WTC11 (cell line): Measurements from ENCODE around the gene ADCYAP1R1. TPM values are rescaled to one million over a fixed set of nuclear protein-coding genes. Genes with fewer than 3 reads are reported as not detected.

Source experiments
- ATAC-seq: fragments of 200-7000 bp; cut with Tn5 transposase; 2 replicates; pipeline ENCODE4 v1.10.0; 2021; ENCODE audit warnings: mild to moderate bottlenecking, moderate library complexity
- CTCF ChIA-PET: fragments of 300-600 bp; sonication (Branson Sonifier 250); formaldehyde crosslinking; loops from one replicate; lab custom pipeline; 2021; ENCODE audit warnings: antibody characterized with exemption; lab: Charles Lee
- POLR2A ChIA-PET: fragments of 350-600 bp; sonication (Branson Sonifier 250); formaldehyde crosslinking; loops from one replicate; lab custom pipeline; 2021; ENCODE audit warnings: antibody characterized with exemption; lab: Charles Lee
- DNase-seq: peaks from one replicate; pipeline ENCODE4 v3.0.0; 2021; ENCODE audit warnings: low spot score
- H3K27ac Mint-ChIP-seq: 2 replicates; pipeline ENCODE4 v1.8.0; 2021; ENCODE audit warnings: mixed read lengths
- H3K27me3 Mint-ChIP-seq: 2 replicates; pipeline ENCODE4 v1.8.0; 2021; ENCODE audit warnings: low read depth, mild to moderate bottlenecking, moderate library complexity, mixed read lengths
- H3K36me3 Mint-ChIP-seq: 2 replicates; pipeline ENCODE4 v1.8.0; 2021; ENCODE audit warnings: mixed read lengths
- H3K4me1 Mint-ChIP-seq: 2 replicates; pipeline ENCODE4 v1.8.0; 2022; ENCODE audit warnings: mixed read lengths
- H3K4me3 Mint-ChIP-seq: 2 replicates; pipeline ENCODE4 v1.8.0; 2021; ENCODE audit warnings: mild to moderate bottlenecking, moderate library complexity, mixed read lengths
- H3K9me3 Mint-ChIP-seq: 2 replicates; pipeline ENCODE4 v1.8.0; 2021; ENCODE audit warnings: mixed read lengths
- ATF2 ChIP-seq: sonication (generic); formaldehyde crosslinking; IDR thresholded peaks from 2 replicates; pipeline ENCODE4 v1.8.1; 2022; ENCODE audit warnings: low read depth, missing genetic modification reagents, borderline replicate concordance
- ATF6 ChIP-seq: sonication (generic); formaldehyde crosslinking; IDR thresholded peaks from 2 replicates; pipeline ENCODE4 v1.8.1; 2023; ENCODE audit warnings: mild to moderate bottlenecking, missing genetic modification reagents
- CTCF ChIP-seq: fragments of 200-600 bp; IDR thresholded peaks from 2 replicates; pipeline ENCODE4 v1.8.0; 2022; ENCODE audit warnings: antibody characterized with exemption
- E2F4 ChIP-seq: sonication (generic); formaldehyde crosslinking; IDR thresholded peaks from 2 replicates; pipeline ENCODE4 v1.8.1; 2022; ENCODE audit warnings: low read depth, mild to moderate bottlenecking, moderate library complexity, missing genetic modification reagents, borderline replicate concordance
- ELF4 ChIP-seq: sonication (generic); formaldehyde crosslinking; IDR thresholded peaks from 2 replicates; pipeline ENCODE4 v1.8.1; 2022; ENCODE audit warnings: low read depth, mild to moderate bottlenecking, moderate library complexity, missing genetic modification reagents
- ESRRA ChIP-seq: sonication (generic); formaldehyde crosslinking; IDR thresholded peaks from 2 replicates; pipeline ENCODE4 v1.8.1; 2022; ENCODE audit warnings: mild to moderate bottlenecking, missing genetic modification reagents, borderline replicate concordance
- FOXK1 ChIP-seq: sonication (generic); formaldehyde crosslinking; IDR thresholded peaks from 2 replicates; pipeline ENCODE4 v1.8.0; 2022; ENCODE audit warnings: mild to moderate bottlenecking, moderate library complexity, missing genetic modification reagents
- GABPB1 ChIP-seq: sonication (generic); formaldehyde crosslinking; IDR thresholded peaks from 2 replicates; pipeline ENCODE4 v1.8.1; 2023; ENCODE audit warnings: mild to moderate bottlenecking, missing genetic modification reagents
- GTF2I ChIP-seq: fragments of 250-450 bp; sonication (Bioruptor Pico); conservative IDR thresholded peaks from 2 replicates; pipeline ENCODE4 v1.4.0; 2021; ENCODE audit warnings: mild to moderate bottlenecking
- HMGXB4 ChIP-seq: sonication (generic); formaldehyde crosslinking; IDR thresholded peaks from 2 replicates; pipeline ENCODE4 v1.8.1; 2023; ENCODE audit warnings: mild to moderate bottlenecking, moderate library complexity, missing genetic modification reagents
- IRF2 ChIP-seq: sonication (generic); formaldehyde crosslinking; IDR thresholded peaks from 2 replicates; pipeline ENCODE4 v1.8.0; 2022; ENCODE audit warnings: low read depth, missing genetic modification reagents, borderline replicate concordance
- KAT7 ChIP-seq: sonication (generic); formaldehyde crosslinking; IDR thresholded peaks from 2 replicates; pipeline ENCODE4 v1.8.1; 2023; ENCODE audit warnings: missing genetic modification reagents, mild to moderate bottlenecking, borderline replicate concordance
- MXD4 ChIP-seq: fragments of 250-450 bp; sonication (Bioruptor Pico); IDR thresholded peaks from 2 replicates; pipeline ENCODE4 v1.8.0; 2021; ENCODE audit warnings: mild to moderate bottlenecking, moderate library complexity, borderline replicate concordance
- MYBL2 ChIP-seq: sonication (generic); formaldehyde crosslinking; IDR thresholded peaks from 2 replicates; pipeline ENCODE4 v1.8.1; 2023; ENCODE audit warnings: mild to moderate bottlenecking, moderate library complexity, missing genetic modification reagents
- TEAD4 ChIP-seq: sonication (generic); formaldehyde crosslinking; IDR thresholded peaks from 2 replicates; pipeline ENCODE4 v1.8.0; 2022; ENCODE audit warnings: mild to moderate bottlenecking, missing genetic modification reagents
- TP53 ChIP-seq: sonication (generic); formaldehyde crosslinking; IDR thresholded peaks from 2 replicates; pipeline ENCODE4 v1.8.1; 2023; ENCODE audit warnings: mild to moderate bottlenecking, missing genetic modification reagents
- USF2 ChIP-seq: sonication (generic); formaldehyde crosslinking; IDR thresholded peaks from 2 replicates; pipeline ENCODE4 v1.8.1; 2023; ENCODE audit warnings: mild to moderate bottlenecking, missing genetic modification reagents, moderate library complexity
- ZNF138 ChIP-seq: sonication (generic); formaldehyde crosslinking; conservative IDR thresholded peaks from 2 replicates; pipeline ENCODE4 v1.8.1; 2022; ENCODE audit warnings: mild to moderate bottlenecking, moderate library complexity, missing genetic modification reagents
- ZNF219 ChIP-seq: sonication (generic); formaldehyde crosslinking; IDR thresholded peaks from 2 replicates; pipeline ENCODE4 v1.8.0; 2023; ENCODE audit warnings: missing genetic modification reagents, mild to moderate bottlenecking, borderline replicate concordance
- ZNF232 ChIP-seq: sonication (generic); formaldehyde crosslinking; IDR thresholded peaks from 2 replicates; pipeline ENCODE4 v1.8.0; 2022; ENCODE audit warnings: mild to moderate bottlenecking, missing genetic modification reagents
- ZNF416 ChIP-seq: fragments of 250-450 bp; sonication (Bioruptor Pico); IDR thresholded peaks from 2 replicates; pipeline ENCODE4 v1.9.0; 2021; ENCODE audit warnings: mild to moderate bottlenecking, inconsistent platforms
- ZNF423 ChIP-seq: fragments of 250-450 bp; sonication (Bioruptor Pico); IDR thresholded peaks from 2 replicates; pipeline ENCODE4 v2.1.2; 2022; ENCODE audit warnings: mild to moderate bottlenecking, moderate library complexity
- ZNF512 ChIP-seq: sonication (generic); formaldehyde crosslinking; IDR thresholded peaks from 2 replicates; pipeline ENCODE4 v1.8.1; 2022; ENCODE audit warnings: missing genetic modification reagents, borderline replicate concordance
- total RNA-seq: library from RNA; stranded (reverse); gene quantifications from 3 replicates; pipeline ENCODE4 v1.2.3, GENCODE V29; 2021

The ADCYAP1R1 gene
- total RNA-seq, 1 experiment from 2014 or later = 9.9 TPM

GRCh38 chr7:31006857-31007256 lies 45.3 kb upstream of the ADCYAP1R1 start:
- no peak overlapping the region for H3K4me3 Mint-ChIP-seq
- peaks cover 8% of the 10 kb centered on the region for H3K36me3 Mint-ChIP-seq
- ChIA-PET CTCF (interaction anchor here (1.4 to 1.6 kb wide), 3 partner anchors 23 to 116 kb away, joined by 4 to 6 read pairs (median 5); no protein-coding TSS in a partner anchor), POLR2A (no interaction called here)
- no peak for TF ChIP-seq USF2 (CRISPR knock-in tag)
- no peak for TF ChIP-seq ZNF512 (CRISPR knock-in tag)
- no peak for TF ChIP-seq CTCF
- no peak for TF ChIP-seq ZNF138 (CRISPR knock-in tag)
- no peak for TF ChIP-seq ZNF232 (CRISPR knock-in tag)
- no peak for TF ChIP-seq IRF2 (CRISPR knock-in tag)
- no peak for TF ChIP-seq ZNF416
- no peak for TF ChIP-seq FOXK1 (CRISPR knock-in tag)
- TF ChIP-seq ZNF219 (CRISPR knock-in tag) = no peak
- TF ChIP-seq GTF2I (CRISPR knock-in tag) = no peak
- TF ChIP-seq ZNF423 = no peak
- TF ChIP-seq ELF4 = no peak
- TF ChIP-seq ATF2 (CRISPR knock-in tag) = no peak
- TF ChIP-seq E2F4 = no peak
- TF ChIP-seq TP53 (CRISPR knock-in tag) = no peak
- TF ChIP-seq, all 79 proteins: peak for 0
- DNase-seq = no peak
- H3K9me3 Mint-ChIP-seq = peaks cover 24% of the 10 kb centered on the region
- no peak overlapping the region for H3K27ac Mint-ChIP-seq
- no peak for ATAC-seq
- no peaks in the 10 kb centered on the region; the same call in 1 of the 2 replicates for H3K27me3 Mint-ChIP-seq
- peaks cover 4% of the 10 kb centered on the region; the same call in 1 of the 2 replicates for H3K4me1 Mint-ChIP-seq

- peaks cover 21% of the 10 kb centered on the region for H3K9me3 Mint-ChIP-seq
- POLR2A ChIA-PET = no interaction called here
- ATAC-seq (no peak), DNase-seq (no peak)
- H3K27me3 Mint-ChIP-seq = no peaks in the 10 kb centered on the region; the same call in 1 of the 2 replicates
- H3K4me1 Mint-ChIP-seq = peaks cover 4% of the 10 kb centered on the region; the same call in 1 of the 2 replicates
- no peak overlapping the region for H3K27ac Mint-ChIP-seq
- H3K36me3 Mint-ChIP-seq = peaks cover 5% of the 10 kb centered on the region
- CTCF ChIA-PET = interaction anchor here (1.0 to 1.6 kb wide), 3 partner anchors 22 to 115 kb away, joined by 3 to 6 read pairs (median 3); no protein-coding TSS in a partner anchor
- no peak overlapping the region for H3K4me3 Mint-ChIP-seq
- TF ChIP-seq ATF6 (no peak), ESRRA (CRISPR knock-in tag) (no peak), MYBL2 (CRISPR knock-in tag) (no peak), ZNF138 (CRISPR knock-in tag) (no peak), MXD4 (CRISPR knock-in tag) (no peak), GABPB1 (no peak), KAT7 (CRISPR knock-in tag) (no peak), ZNF232 (CRISPR knock-in tag) (no peak), TEAD4 (no peak), HMGXB4 (CRISPR knock-in tag) (no peak), GTF2I (CRISPR knock-in tag) (no peak), ZNF512 (CRISPR knock-in tag) (no peak)
Observed at GRCh38 chr7:31007634-31008033, 44.5 kb upstream of the ADCYAP1R1 start.
